Upper lobe of left lung (tissue), 6 donors: Measurements from ENCODE around the gene SH3PXD2A. TPM values are rescaled to one million over a fixed set of nuclear protein-coding genes. Genes with fewer than 3 reads are reported as not detected.
A peak's percentile ranks its signal among the peaks of the same experiment; 100 is the strongest.

Experiments used
- ATAC-seq, 2 donors: fragments of 200-7000 bp; cut with Tn5 transposase; one replicate each; pipeline ENCODE4 v1.9.1; 2022; ENCODE audit warnings: mild to moderate bottlenecking in 2 of 2, moderate library complexity in 2 of 2; ENCODE audit not compliant: low FRiP score in 2 of 2
- DNase-seq, 2 donors: peaks; one replicate each; pipeline ENCODE4 v3.0.0-alpha.2; 2019 to 2020
- H3K27ac ChIP-seq, 4 donors: fragments of 200-600 bp; sonication (generic); one replicate each; pipeline ENCODE4 v1.5.1; 2016 to 2019
- H3K27me3 ChIP-seq, 4 donors: fragments of 200-600 bp; sonication (generic); one replicate each; pipeline ENCODE4 v1.5.1; 2017 to 2019
- H3K36me3 ChIP-seq, 4 donors: fragments of 200-600 bp; sonication (generic); one replicate each; pipeline ENCODE4 v1.5.1; 2016 to 2019
- H3K4me1 ChIP-seq, 4 donors: fragments of 200-600 bp; sonication (generic); one replicate each; pipeline ENCODE4 v1.5.1; 2018 to 2019
- H3K4me3 ChIP-seq, 4 donors: fragments of 200-600 bp; sonication (generic); one replicate each; pipeline ENCODE4 v1.5.1; 2017 to 2019; ENCODE audit warnings: mild to moderate bottlenecking in 2 of 4, moderate library complexity in 1 of 4
- H3K9me3 ChIP-seq, 4 donors: fragments of 200-600 bp; sonication (generic); one replicate each; pipeline ENCODE4 v1.5.1; 2018 to 2019
- CTCF ChIP-seq, 6 experiments: fragments of 450-650 bp in 4 of 6; fragments of 200-600 bp in 2 of 6; sonication (generic) in 2 of 6; IDR thresholded peaks; one replicate each; pipeline ENCODE4 v1.5.1; 2016 to 2019; ENCODE audit warnings: antibody characterized with exemption in 6 of 6
- EP300 ChIP-seq, 4 donors: sonication (generic); formaldehyde crosslinking; IDR thresholded peaks; one replicate each; pipeline ENCODE4 v1.5.1; 2017; ENCODE audit warnings: antibody characterized with exemption in 4 of 4, control low read depth in 2 of 4
- POLR2A ChIP-seq, 4 donors: fragments of 450-650 bp; IDR thresholded peaks; one replicate each; pipeline ENCODE4 v1.5.1; 2016 to 2017; ENCODE audit warnings: antibody characterized with exemption in 4 of 4, mild to moderate bottlenecking in 2 of 4
- POLR2AphosphoS5 ChIP-seq, 2 donors: sonication (generic); formaldehyde crosslinking; IDR thresholded peaks; one replicate each; pipeline ENCODE4 v1.5.1; 2017; ENCODE audit warnings: antibody characterized with exemption in 2 of 2
- WGBS, 2 donors: methylation state at CpG; one replicate each; pipeline ENCODE4 v1.1.5; 2017 to 2018; 5-methylcytosine and 5-hydroxymethylcytosine counted together
- total RNA-seq, 6 donors: library from RNA; depleted of rRNA in 4 of 6; stranded (reverse); fragments of >200 nt in 4 of 6; gene quantifications; one replicate each; pipeline versions ENCODE4 v1.1.0 to v1.2.1, GENCODE V29; 2016 to 2021
- donor health status: DM: no; HTN: no; CAD: no; lungs with moderate emphysema.
- donor health status: DM: no; HTN: yes; CAD: no; lungs with severe emphysema.

The SH3PXD2A gene
- total RNA-seq, 6 donors from 2014 or later = 19.6 to 42.2 (median 30.8) TPM

- TF ChIP-seq CTCF (IDR thresholded peaks at IDR 0.05) = no peak
- no peak for TF ChIP-seq EP300 (IDR thresholded peaks at IDR 0.05)
- TF ChIP-seq POLR2A (IDR thresholded peaks at IDR 0.05) = no peak
- TF ChIP-seq POLR2AphosphoS5 (IDR thresholded peaks at IDR 0.05) = no peak
- Histone ChIP-seq H3K27me3 (no peaks in the 10 kb centered on the region), H3K36me3 (peaks cover 17 to 94% (median 60%) of the 10 kb centered on the region in 4 donors), H3K4me3 (no peak overlapping the region), H3K9me3 (no peaks in the 10 kb centered on the region), H3K27ac (no peak overlapping the region), H3K4me1 (peaks cover 0 to 4% (median 1%) of the 10 kb centered on the region in 4 donors)
- DNase-seq = no peak
- WGBS, 2 donors = 89 to 90% methylated on average over 14 to 15 of the region's 15 CpGs
- no peak for ATAC-seq
Observed at GRCh38 chr10:103881416-103882284, 26.3 kb upstream of the SH3PXD2A start.

GRCh38 chr10:103879831-103880230 is 24.5 kb upstream of the SH3PXD2A start:
- peaks cover 0 to 4% (median 1%) of the 10 kb centered on the region in 4 donors for H3K4me1 ChIP-seq
- H3K4me3 ChIP-seq = no peak overlapping the region
- H3K27ac ChIP-seq = no peak overlapping the region
- H3K9me3 ChIP-seq = no peaks in the 10 kb centered on the region
- WGBS, 2 donors = 92 to 96% methylated on average over 4 to 7 of the region's 7 CpGs
- H3K36me3 ChIP-seq = peaks cover 17 to 78% (median 56%) of the 10 kb centered on the region in 4 donors
- TF ChIP-seq EP300 (IDR thresholded peaks at IDR 0.05) = no peak
- TF ChIP-seq CTCF (IDR thresholded peaks at IDR 0.05) = no peak
- no peak for TF ChIP-seq POLR2AphosphoS5 (IDR thresholded peaks at IDR 0.05)
- no peak for TF ChIP-seq POLR2A (IDR thresholded peaks at IDR 0.05)
- ATAC-seq (no peak), DNase-seq (peak in 1 of 2 donors; percentile 61)
- no peaks in the 10 kb centered on the region for H3K27me3 ChIP-seq

GRCh38 chr10:103879409-103879808 is 24.0 kb upstream of the SH3PXD2A start:
- TF ChIP-seq CTCF (IDR thresholded peaks at IDR 0.05) = no peak
- no peak for TF ChIP-seq POLR2AphosphoS5 (IDR thresholded peaks at IDR 0.05)
- no peak for TF ChIP-seq EP300 (IDR thresholded peaks at IDR 0.05)
- no peak for TF ChIP-seq POLR2A (IDR thresholded peaks at IDR 0.05)
- no peak overlapping the region for H3K4me3 ChIP-seq
- H3K9me3 ChIP-seq = no peaks in the 10 kb centered on the region
- H3K4me1 ChIP-seq = peaks cover 0 to 2% (median 1%) of the 10 kb centered on the region in 4 donors
- H3K27me3 ChIP-seq = no peaks in the 10 kb centered on the region
- DNase-seq (peak in 1 of 2 donors; percentile 43), ATAC-seq (peak in 1 of 2 donors; percentile 21)
- H3K27ac ChIP-seq = no peak overlapping the region
- H3K36me3 ChIP-seq = peaks cover 17 to 75% (median 56%) of the 10 kb centered on the region in 4 donors
- WGBS, 2 donors = 85 to 92% methylated on average over 9 of the region's 9 CpGs

- Histone ChIP-seq H3K27ac (no peak overlapping the region), H3K4me1 (peaks cover 0 to 6% (median 4%) of the 10 kb centered on the region in 4 donors), H3K9me3 (no peaks in the 10 kb centered on the region), H3K27me3 (no peaks in the 10 kb centered on the region), H3K4me3 (no peak overlapping the region), H3K36me3 (peaks cover 17 to 66% (median 53%) of the 10 kb centered on the region in 4 donors)
- DNase-seq (no peak), ATAC-seq (no peak)
- TF ChIP-seq EP300 (IDR thresholded peaks at IDR 0.05) (no peak), POLR2A (IDR thresholded peaks at IDR 0.05) (no peak), CTCF (IDR thresholded peaks at IDR 0.05) (no peak), POLR2AphosphoS5 (IDR thresholded peaks at IDR 0.05) (no peak)
- whole genome bisulfite sequencing, 2 donors = 77 to 79% methylated on average over 1 of the region's 1 CpG
Observed at GRCh38 chr10:103877861-103878260, 22.5 kb upstream of the SH3PXD2A start.
